HS-27A (cell line): ENCODE data around the gene ZIC4.

Experiments
- DNase-seq: peaks from one replicate; pipeline ENCODE4 v3.0.0-alpha.2; 2012; ENCODE audit warnings: low read depth, missing footprints

ZIC4 gene

DNA sequence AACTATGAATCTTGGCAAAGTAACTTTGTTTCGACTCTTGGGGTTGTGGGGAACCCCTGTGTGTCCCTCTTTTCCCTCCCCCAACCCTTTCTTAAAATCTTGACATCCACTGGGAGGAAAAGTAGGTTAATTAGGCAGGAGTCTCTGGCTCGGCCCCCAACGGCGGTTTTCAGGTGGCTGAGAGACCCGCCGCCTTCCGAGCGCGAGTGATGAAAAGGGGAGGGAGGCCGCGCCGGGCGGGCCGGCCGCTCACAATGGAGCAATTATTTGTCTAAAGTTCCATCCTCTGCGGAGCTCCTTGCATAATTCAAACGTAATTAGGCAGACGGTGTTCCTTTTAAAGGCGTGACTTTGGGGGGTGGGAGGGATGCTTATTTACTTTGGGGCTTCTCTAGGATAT lies 51.7 kb downstream of the ZIC4 start:
- DNase-seq, result no peak

DNA sequence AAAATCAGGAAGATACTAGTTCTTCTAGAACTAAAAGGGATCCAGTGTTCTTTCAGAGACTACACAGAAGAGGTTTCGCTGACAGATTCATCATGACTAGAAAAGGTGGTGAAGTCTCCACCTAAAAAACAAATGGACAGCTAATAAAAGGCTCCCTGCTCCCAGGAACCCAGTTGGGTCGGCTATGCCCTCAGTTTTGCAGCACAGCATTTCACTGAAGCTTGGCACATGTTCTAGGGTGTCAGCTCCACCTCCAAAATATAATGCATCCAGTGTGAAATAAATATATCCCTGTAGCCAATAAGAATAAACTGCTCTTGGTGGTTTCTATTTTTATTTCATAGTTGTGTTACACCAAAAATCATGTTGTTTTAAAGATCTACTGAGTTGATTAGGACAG lies 55.0 kb downstream of the ZIC4 start:
- DNase-seq, result no peak

DNA sequence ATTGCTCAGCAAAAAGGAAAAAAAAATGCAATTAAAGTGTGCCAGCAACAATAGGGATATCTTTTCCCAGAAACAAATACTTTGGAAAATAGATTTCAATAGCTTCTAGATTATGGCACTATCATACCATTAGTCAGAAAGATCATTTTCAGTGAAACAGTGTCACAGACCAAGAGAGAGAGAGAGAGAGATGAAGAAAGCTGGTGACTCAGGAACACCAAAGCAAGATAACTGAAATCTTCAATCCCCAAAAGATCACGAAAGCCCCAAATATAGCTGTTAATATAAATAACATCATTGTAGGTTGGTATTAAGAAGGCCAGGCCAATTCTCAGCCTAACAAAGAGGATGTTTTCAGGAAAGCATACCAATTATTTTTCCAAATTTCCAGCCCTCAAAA lies 57.4 kb downstream of the ZIC4 start:
- DNase-seq, result no peak

DNA sequence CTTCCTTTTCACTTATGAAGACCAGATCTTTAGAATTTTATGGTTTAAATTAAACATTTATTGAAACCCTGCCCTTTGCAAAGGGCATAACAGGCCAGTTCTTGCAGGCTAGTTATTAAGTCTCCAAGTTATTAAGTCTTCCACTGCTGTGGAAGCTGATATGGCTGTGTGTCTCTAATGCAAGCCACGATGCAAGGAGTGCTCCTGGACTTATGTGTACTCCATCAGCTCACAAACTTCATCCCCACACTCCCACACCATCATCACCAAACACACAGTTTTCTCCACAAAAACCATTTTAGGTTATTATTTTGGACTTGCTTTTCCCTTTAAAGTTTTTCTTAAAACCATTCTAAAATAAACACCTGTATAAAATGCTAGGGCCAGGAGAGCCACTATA lies 62.4 kb downstream of the ZIC4 start:
- no peak for DNase-seq

DNA sequence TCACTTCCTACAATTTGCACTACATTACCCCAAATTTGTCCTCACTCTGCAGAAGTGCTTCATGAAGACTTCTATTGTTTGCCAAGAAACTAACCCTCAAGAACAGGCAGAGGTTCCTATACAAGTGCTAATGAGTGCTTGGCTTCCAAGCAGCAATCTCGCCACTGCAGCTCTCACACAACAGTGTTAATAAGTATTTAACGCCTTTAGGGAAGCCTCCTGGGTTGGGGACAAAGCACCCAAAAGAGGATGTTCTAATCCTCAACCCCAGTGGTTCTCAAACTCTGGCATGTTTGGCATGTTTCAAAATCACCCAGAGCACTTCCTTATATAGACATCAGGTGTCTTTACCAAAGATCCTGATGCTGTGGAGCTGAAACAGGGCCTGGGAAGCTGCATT lies 64.6 kb downstream of the ZIC4 start:
- no peak for DNase-seq

DNA sequence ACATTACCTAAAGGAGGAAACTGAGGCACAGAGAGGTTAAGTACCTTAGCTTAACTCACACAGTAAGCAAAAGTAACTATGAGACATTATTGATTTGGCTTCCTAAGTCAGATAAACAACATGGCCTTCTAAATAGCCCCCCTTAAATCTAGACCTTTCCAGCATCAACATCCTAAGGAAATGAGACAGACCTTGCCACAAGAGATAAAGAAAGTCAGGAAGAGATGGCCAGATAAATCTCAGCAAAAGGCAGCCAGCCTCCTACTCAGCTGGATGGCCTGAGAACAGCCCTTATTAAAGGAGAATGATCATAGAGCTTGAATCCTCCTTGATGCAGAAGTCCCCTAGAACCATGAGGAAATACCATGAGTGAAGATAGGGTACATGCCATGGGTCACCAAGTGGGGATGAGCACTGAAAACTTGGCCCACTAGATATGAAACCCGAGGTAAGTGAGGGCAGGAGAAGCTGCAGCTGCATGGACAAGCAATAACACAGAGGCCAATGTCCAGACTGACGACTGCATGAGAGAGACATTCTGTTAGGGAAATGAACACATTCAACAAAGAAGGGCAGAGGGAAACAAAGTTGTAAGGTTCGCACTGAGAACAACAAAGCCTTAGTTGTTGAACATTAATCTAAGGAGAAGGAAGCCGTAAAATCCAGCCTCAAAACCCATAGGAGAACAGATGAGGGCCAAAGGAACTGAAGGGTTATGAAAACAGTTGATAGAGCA lies 69.6 kb downstream of the ZIC4 start:
- no peak for DNase-seq
